ENCODE data around the gene U2AF1L4.

Gene U2AF1L4

GRCh38 chr19:35779033-35779432 lies 33.8 kb upstream of the U2AF1L4 start:
- TF ChIP-seq TCF4 (CRISPR knock-in tag; IDR thresholded peaks at IDR 0.05; ENCODE audit: borderline replicate concordance) (no peak), ZNF70 (CRISPR knock-in tag; IDR thresholded peaks at IDR 0.05) (no peak), ZFP30 (CRISPR knock-in tag; IDR thresholded peaks at IDR 0.05) (no peak), POU6F1 (CRISPR knock-in tag; IDR thresholded peaks at IDR 0.05; ENCODE audit: borderline replicate concordance, low read depth) (no peak), TSHZ2 (CRISPR knock-in tag; IDR thresholded peaks at IDR 0.05) (no peak), ISL1 (CRISPR knock-in tag; IDR thresholded peaks at IDR 0.05) (no peak), BACH2 (CRISPR knock-in tag; IDR thresholded peaks at IDR 0.05; ENCODE audit: borderline replicate concordance) (no peak), ZC3H10 (CRISPR knock-in tag; IDR thresholded peaks at IDR 0.05) (no peak), TOX (CRISPR knock-in tag; IDR thresholded peaks at IDR 0.05; ENCODE audit: borderline replicate concordance) (no peak), OSR1 (CRISPR knock-in tag; IDR thresholded peaks at IDR 0.05) (no peak), ARNTL (CRISPR knock-in tag; IDR thresholded peaks at IDR 0.05; ENCODE audit: borderline replicate concordance, low read depth) (no peak), ESRRG (CRISPR knock-in tag; IDR thresholded peaks at IDR 0.05) (no peak)
- TF ChIP-seq, protein P1, sequence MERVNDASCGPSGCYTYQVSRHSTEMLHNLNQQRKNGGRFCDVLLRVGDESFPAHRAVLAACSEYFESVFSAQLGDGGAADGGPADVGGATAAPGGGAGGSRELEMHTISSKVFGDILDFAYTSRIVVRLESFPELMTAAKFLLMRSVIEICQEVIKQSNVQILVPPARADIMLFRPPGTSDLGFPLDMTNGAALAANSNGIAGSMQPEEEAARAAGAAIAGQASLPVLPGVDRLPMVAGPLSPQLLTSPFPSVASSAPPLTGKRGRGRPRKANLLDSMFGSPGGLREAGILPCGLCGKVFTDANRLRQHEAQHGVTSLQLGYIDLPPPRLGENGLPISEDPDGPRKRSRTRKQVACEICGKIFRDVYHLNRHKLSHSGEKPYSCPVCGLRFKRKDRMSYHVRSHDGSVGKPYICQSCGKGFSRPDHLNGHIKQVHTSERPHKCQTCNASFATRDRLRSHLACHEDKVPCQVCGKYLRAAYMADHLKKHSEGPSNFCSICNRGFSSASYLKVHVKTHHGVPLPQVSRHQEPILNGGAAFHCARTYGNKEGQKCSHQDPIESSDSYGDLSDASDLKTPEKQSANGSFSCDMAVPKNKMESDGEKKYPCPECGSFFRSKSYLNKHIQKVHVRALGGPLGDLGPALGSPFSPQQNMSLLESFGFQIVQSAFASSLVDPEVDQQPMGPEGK (CRISPR knock-in tag; IDR thresholded peaks at IDR 0.05; ENCODE audit: borderline replicate concordance), result no peak
- ATAC-seq, result no peak

GRCh38 chr19:35777961-35778360 lies 32.7 kb upstream of the U2AF1L4 start:
- no peak for ATAC-seq
- no peak for TF ChIP-seq CSDC2 (CRISPR knock-in tag; IDR thresholded peaks at IDR 0.05)
- TF ChIP-seq GLIS3 (CRISPR knock-in tag; IDR thresholded peaks at IDR 0.05), result no peak
- no peak for TF ChIP-seq SNAI2 (CRISPR knock-in tag; IDR thresholded peaks at IDR 0.05)
- TF ChIP-seq ZNF8 (CRISPR knock-in tag; IDR thresholded peaks at IDR 0.05), result no peak
- no peak for TF ChIP-seq ZFP3 (CRISPR knock-in tag; IDR thresholded peaks at IDR 0.05)

DNA sequence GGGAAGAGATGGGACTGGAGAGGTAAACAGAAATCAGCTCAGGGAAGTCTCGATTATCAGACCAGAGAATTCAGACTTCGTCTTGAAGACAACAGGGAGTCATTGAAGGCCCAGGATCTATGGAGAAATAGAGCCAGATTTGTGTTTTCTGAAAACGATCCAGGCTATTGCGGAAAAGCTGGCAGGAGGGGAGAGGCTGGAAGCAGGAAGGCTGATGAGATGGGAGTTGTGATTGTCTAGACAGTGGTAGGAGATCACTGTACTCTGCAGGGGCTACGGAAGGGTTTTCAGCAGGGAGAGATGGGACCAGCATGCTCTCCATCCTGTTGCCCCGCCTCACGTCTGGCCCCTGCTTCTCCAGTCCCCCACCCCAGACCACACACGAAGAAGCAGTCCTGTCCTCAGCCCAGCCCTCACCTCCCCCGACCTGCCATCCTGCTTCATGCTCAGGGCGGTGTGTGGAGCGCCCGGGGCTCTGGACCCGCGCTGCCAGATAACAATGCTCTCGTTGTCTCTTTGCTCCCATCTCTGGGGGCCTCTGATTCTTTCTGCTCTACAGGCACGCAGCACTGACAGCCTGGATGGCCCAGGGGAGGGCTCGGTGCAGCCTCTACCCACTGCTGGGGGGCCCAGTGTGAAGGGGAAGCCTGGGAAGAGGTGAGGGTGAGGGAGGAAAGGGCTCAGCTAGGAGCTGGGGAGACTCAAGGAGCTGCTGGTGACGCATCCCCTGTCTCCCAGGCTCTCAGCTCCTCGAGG lies 32.0 kb upstream of the U2AF1L4 start:
- TF ChIP-seq OSR1 (CRISPR knock-in tag; IDR thresholded peaks at IDR 0.05), result no peak
- TF ChIP-seq TSHZ2 (CRISPR knock-in tag; IDR thresholded peaks at IDR 0.05), result no peak
- no peak for TF ChIP-seq ZC3H10 (CRISPR knock-in tag; IDR thresholded peaks at IDR 0.05)
- TF ChIP-seq ZNF8 (CRISPR knock-in tag; IDR thresholded peaks at IDR 0.05), result no peak
- TF ChIP-seq CSRNP3 (CRISPR knock-in tag; IDR thresholded peaks at IDR 0.05), result no peak
- TF ChIP-seq, protein P1 (CRISPR knock-in tag; IDR thresholded peaks at IDR 0.05; ENCODE audit: borderline replicate concordance), result no peak
- no peak for TF ChIP-seq ZFP30 (CRISPR knock-in tag; IDR thresholded peaks at IDR 0.05)
- no peak for TF ChIP-seq POU6F1 (CRISPR knock-in tag; IDR thresholded peaks at IDR 0.05; ENCODE audit: borderline replicate concordance, low read depth)
- no peak for TF ChIP-seq TCF4 (CRISPR knock-in tag; IDR thresholded peaks at IDR 0.05; ENCODE audit: borderline replicate concordance)
- TF ChIP-seq ARNTL (CRISPR knock-in tag; IDR thresholded peaks at IDR 0.05; ENCODE audit: borderline replicate concordance, low read depth), result no peak
- ATAC-seq, result no peak
